GM18498 (cell line): Measurements from ENCODE around the gene KDM3A.
"Not testable (repeated sequence)": the region's sequence is repeated elsewhere in the genome, so short reads cannot be mapped to it uniquely, and the experiment has no call there.

ENCODE experiments used
- ATAC-seq: cut with Tn5 transposase; IDR thresholded peaks from one replicate; pipeline ENCODE4 v1.9.1; 2021; ENCODE audit warnings: mild to moderate bottlenecking, moderate library complexity; ENCODE audit not compliant: unreplicated experiment

KDM3A gene

GRCh38 chr2:86476918-86477317 is 35.7 kb downstream of the KDM3A start:
- ATAC-seq: no peak

- no peak for ATAC-seq
Observed at GRCh38 chr2:86477349-86477748, 36.2 kb downstream of the KDM3A start.

- ATAC-seq: no peak
Observed at GRCh38 chr2:86480105-86480504, 38.9 kb downstream of the KDM3A start.

- no peak for ATAC-seq
Observed at GRCh38 chr2:86482034-86482433, 40.9 kb downstream of the KDM3A start.

- ATAC-seq: no peak
Observed at GRCh38 chr2:86484385-86484784, 43.2 kb downstream of the KDM3A start.

- ATAC-seq: no peak
Observed at GRCh38 chr2:86485103-86485502, 43.9 kb downstream of the KDM3A start.

GRCh38 chr2:86485802-86486201 is 44.6 kb downstream of the KDM3A start:
- ATAC-seq: no peak

- ATAC-seq: no peak
Observed at GRCh38 chr2:86487062-86487461, 45.9 kb downstream of the KDM3A start.

GRCh38 chr2:86488561-86489250 is 47.5 kb downstream of the KDM3A start:
- no peak for ATAC-seq

- no peak for ATAC-seq
Observed at GRCh38 chr2:86489542-86489941, 48.4 kb downstream of the KDM3A start.

GRCh38 chr2:86490245-86490644 is 49.1 kb downstream of the KDM3A start:
- no peak for ATAC-seq

- no peak for ATAC-seq
Observed at GRCh38 chr2:86491088-86491487, 49.9 kb downstream of the KDM3A start.

GRCh38 chr2:86492048-86492453 is 50.9 kb downstream of the KDM3A start:
- ATAC-seq: no peak

GRCh38 chr2:86496391-86496790 is 55.2 kb downstream of the KDM3A start:
- not testable (repeated sequence) for ATAC-seq

- no peak for ATAC-seq
Observed at GRCh38 chr2:86498468-86499260, 57.5 kb downstream of the KDM3A start.

- no peak for ATAC-seq
Observed at GRCh38 chr2:86499326-86499725, 58.2 kb downstream of the KDM3A start.

GRCh38 chr2:86500325-86501083 is 59.3 kb downstream of the KDM3A start:
- ATAC-seq: no peak

GRCh38 chr2:86507600-86507999 is 66.4 kb downstream of the KDM3A start:
- no peak for ATAC-seq

- ATAC-seq: no peak
Observed at GRCh38 chr2:86510436-86510933, 69.3 kb downstream of the KDM3A start.

- ATAC-seq: no peak
Observed at GRCh38 chr2:86512034-86512433, 70.9 kb downstream of the KDM3A start.

GRCh38 chr2:86512892-86513291 is 71.7 kb downstream of the KDM3A start:
- ATAC-seq: no peak
